ENCODE measurements around the gene BEND5.

- no peak for TF ChIP-seq CTCF (IDR thresholded peaks at IDR 0.05)
- TF ChIP-seq POLR2AphosphoS5 (IDR thresholded peaks at IDR 0.05; ENCODE audit: insufficient read depth in 1 of 2, low read depth in 1 of 2), result no peak
These were observed 81.5 kb downstream of the BEND5 start for GRCh38 chr1:48695161-48695560.
